Uterus (tissue), 2 donors: ENCODE results near the gene FKBP11.

Source experiments
- CTCF ChIP-seq, 4 experiments: fragments of 200-600 bp in 2 of 4; fragments of 450-650 bp in 2 of 4; sonication (generic) in 2 of 4; IDR thresholded peaks; one replicate each; pipeline ENCODE4 v1.5.1; 2016 to 2019; ENCODE audit warnings: antibody characterized with exemption in 4 of 4, mild to moderate bottlenecking in 2 of 4, moderate library complexity in 1 of 4
- POLR2A ChIP-seq, 2 donors: fragments of 450-650 bp; IDR thresholded peaks; one replicate each; pipeline ENCODE4 v1.6.1; 2016; ENCODE audit warnings: antibody characterized with exemption in 2 of 2, mild to moderate bottlenecking in 1 of 2, moderate library complexity in 1 of 2

DNA sequence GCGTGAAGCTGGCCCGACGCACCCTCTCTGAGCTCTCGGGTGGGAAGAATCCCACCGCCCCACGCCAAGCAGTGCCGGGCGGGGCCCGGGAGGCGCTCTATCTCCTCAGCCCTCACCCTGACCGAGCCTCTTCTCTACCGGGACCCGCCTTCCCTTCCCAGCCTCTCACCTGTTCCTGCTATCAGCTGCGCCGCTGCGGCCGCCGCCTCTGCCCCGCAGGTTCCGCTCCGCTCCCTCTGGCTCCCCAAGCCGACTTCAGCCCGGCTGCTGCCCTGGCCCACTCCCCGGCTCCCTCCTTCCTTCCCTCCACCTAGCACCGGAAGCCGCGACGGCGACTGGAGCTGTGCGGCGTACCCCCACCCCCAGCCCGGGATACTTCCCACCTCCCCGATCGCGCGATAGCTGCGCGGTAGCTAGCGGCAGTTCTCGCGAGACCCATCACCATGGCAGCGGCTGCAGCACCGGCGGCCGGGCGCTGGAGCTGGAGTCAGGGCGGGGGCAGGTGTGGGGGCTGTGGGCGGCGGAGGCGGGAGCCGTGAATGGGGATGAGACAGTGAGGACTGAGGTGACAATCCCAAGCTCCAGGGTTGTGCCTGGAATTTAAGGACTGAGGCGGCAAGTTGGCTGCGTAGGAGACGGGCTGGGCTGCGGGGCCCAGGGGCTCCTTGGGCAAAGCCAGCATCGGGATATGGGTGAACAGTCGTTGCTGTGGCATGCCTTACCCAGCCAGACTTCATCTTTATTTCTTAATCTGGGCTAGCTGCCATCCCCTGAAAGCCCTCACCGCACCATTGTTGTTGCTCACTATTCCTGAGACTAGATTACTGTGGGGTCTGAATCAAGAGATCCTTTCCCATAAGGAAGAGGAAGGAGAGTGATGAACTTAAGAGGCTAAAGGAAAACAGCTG is 32.1 kb upstream of the FKBP11 start, which contains the start of gene ARF3:
- no peak for TF ChIP-seq CTCF (IDR thresholded peaks at IDR 0.05)
- TF ChIP-seq POLR2A (IDR thresholded peaks at IDR 0.05) = peak in 1 of 2 donors; percentile 71
